GM21447 (cell line): ENCODE results near the gene EMP3.
A peak's percentile ranks its signal among the peaks of the same experiment; 100 is the strongest.
"Not testable (repeated sequence)": the region's sequence is repeated elsewhere in the genome, so short reads cannot be mapped to it uniquely, and the experiment has no call there.

Experiments used
- ATAC-seq: cut with Tn5 transposase; IDR thresholded peaks from one replicate; pipeline ENCODE4 v1.9.1; 2021; ENCODE audit not compliant: unreplicated experiment

EMP3 gene

GRCh38 chr19:48317708-48317960, 7.7 kb upstream of the EMP3 start:
- ATAC-seq, result not testable (repeated sequence)

- ATAC-seq, result no peak
These were observed 6.9 kb upstream of the EMP3 start for GRCh38 chr19:48318286-48318987.

- ATAC-seq, result no peak
These were observed 5.5 kb upstream of the EMP3 start for GRCh38 chr19:48319647-48320541.

GRCh38 chr19:48321372-48321621, 4.1 kb upstream of the EMP3 start:
- peak; percentile 48 for ATAC-seq

- peak; percentile 54 for ATAC-seq
These were observed 3.4 kb upstream of the EMP3 start for GRCh38 chr19:48321622-48322591.

GRCh38 chr19:48329167-48329891, 4.0 kb downstream of the EMP3 start:
- no peak for ATAC-seq

- no peak for ATAC-seq
These were observed 4.8 kb downstream of the EMP3 start for GRCh38 chr19:48330012-48330681.

GRCh38 chr19:48332351-48332661, 7.0 kb downstream of the EMP3 start:
- no peak for ATAC-seq

GRCh38 chr19:48332662-48333466, 7.5 kb downstream of the EMP3 start:
- ATAC-seq, result peak; percentile 58

- ATAC-seq, result peak; percentile 30
These were observed 8.4 kb downstream of the EMP3 start for GRCh38 chr19:48333467-48334384.

- ATAC-seq, result no peak
These were observed 13.0 kb downstream of the EMP3 start for GRCh38 chr19:48338253-48338755.

- no peak for ATAC-seq
These were observed 13.6 kb downstream of the EMP3 start for GRCh38 chr19:48338802-48339503.

- ATAC-seq, result no peak
These were observed 15.6 kb downstream of the EMP3 start for GRCh38 chr19:48340995-48341394.

GRCh38 chr19:48341515-48342413, 16.4 kb downstream of the EMP3 start:
- no peak for ATAC-seq

- no peak for ATAC-seq
These were observed 17.0 kb downstream of the EMP3 start for GRCh38 chr19:48342414-48342738.

- ATAC-seq, result no peak
These were observed 17.6 kb downstream of the EMP3 start for GRCh38 chr19:48342841-48343540.
